AG09309 (cell line): ENCODE measurements around the gene ACACA.

Source experiments
- DNase-seq: peaks from one replicate; pipeline ENCODE4 v3.0.0-alpha.2; 2010; ENCODE audit warnings: low read depth
- H3K4me3 ChIP-seq: 2 replicates; pipeline ENCODE4 v1.5.1; 2011; ENCODE audit warnings: mild to moderate bottlenecking, low read depth, low read length, moderate library complexity; ENCODE audit not compliant: control insufficient read depth
- TF ChIP-seq, protein P1 (sequence below): IDR thresholded peaks from 2 replicates; pipeline ENCODE4 v1.5.1; 2011; ENCODE audit warnings: mild to moderate bottlenecking, low read depth, low read length, inconsistent platforms; ENCODE audit not compliant: insufficient read depth, control insufficient read depth; ENCODE audit errors: missing control alignments

ACACA gene

GRCh38 chr17:37385474-37385990 lies 21.1 kb downstream of the ACACA start:
- TF ChIP-seq, protein P1, sequence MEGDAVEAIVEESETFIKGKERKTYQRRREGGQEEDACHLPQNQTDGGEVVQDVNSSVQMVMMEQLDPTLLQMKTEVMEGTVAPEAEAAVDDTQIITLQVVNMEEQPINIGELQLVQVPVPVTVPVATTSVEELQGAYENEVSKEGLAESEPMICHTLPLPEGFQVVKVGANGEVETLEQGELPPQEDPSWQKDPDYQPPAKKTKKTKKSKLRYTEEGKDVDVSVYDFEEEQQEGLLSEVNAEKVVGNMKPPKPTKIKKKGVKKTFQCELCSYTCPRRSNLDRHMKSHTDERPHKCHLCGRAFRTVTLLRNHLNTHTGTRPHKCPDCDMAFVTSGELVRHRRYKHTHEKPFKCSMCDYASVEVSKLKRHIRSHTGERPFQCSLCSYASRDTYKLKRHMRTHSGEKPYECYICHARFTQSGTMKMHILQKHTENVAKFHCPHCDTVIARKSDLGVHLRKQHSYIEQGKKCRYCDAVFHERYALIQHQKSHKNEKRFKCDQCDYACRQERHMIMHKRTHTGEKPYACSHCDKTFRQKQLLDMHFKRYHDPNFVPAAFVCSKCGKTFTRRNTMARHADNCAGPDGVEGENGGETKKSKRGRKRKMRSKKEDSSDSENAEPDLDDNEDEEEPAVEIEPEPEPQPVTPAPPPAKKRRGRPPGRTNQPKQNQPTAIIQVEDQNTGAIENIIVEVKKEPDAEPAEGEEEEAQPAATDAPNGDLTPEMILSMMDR: no peak
- H3K4me3 ChIP-seq: no peak overlapping the region
- DNase-seq: no peak

- TF ChIP-seq, protein P1: no peak
- no peak overlapping the region for H3K4me3 ChIP-seq
- DNase-seq: no peak
Observed at GRCh38 chr17:37384560-37385149, 22.0 kb downstream of the ACACA start.

- H3K4me3 ChIP-seq: no peak overlapping the region
- no peak for DNase-seq
- TF ChIP-seq, protein P1: no peak
Observed at GRCh38 chr17:37382056-37382455, 24.6 kb downstream of the ACACA start.

GRCh38 chr17:37375706-37376105 lies 30.9 kb downstream of the ACACA start, which contains the start of gene C17orf78:
C17orf78 (plus strand) TSS chr17:37375985; CDS start chr17:37376093, 108 bp downstream.
- H3K4me3 ChIP-seq: no peak within 1 kb of the TSS
- TF ChIP-seq, protein P1: no peak
- no peak for DNase-seq

GRCh38 chr17:37373530-37374159 lies 33.0 kb downstream of the ACACA start:
- DNase-seq: peak; percentile 69
- H3K4me3 ChIP-seq: no peak overlapping the region
- TF ChIP-seq, protein P1: peak; percentile 100

GRCh38 chr17:37368577-37368976 lies 38.1 kb downstream of the ACACA start:
- H3K4me3 ChIP-seq: no peak overlapping the region
- no peak for DNase-seq
- TF ChIP-seq, protein P1: no peak

GRCh38 chr17:37365589-37365988 lies 41.0 kb downstream of the ACACA start:
- H3K4me3 ChIP-seq: no peak overlapping the region
- TF ChIP-seq, protein P1: no peak
- no peak for DNase-seq
